Suprapubic skin (tissue), 4 donors: ENCODE data around the gene CREB5.

Source experiments
- EP300 ChIP-seq: sonication (generic); formaldehyde crosslinking; IDR thresholded peaks from one replicate; pipeline ENCODE4 v1.6.1; 2017; ENCODE audit warnings: antibody characterized with exemption
- POLR2A ChIP-seq, 2 donors: fragments of 450-650 bp; IDR thresholded peaks; one replicate each; pipeline ENCODE4 v1.6.1; 2017; ENCODE audit warnings: antibody characterized with exemption in 2 of 2, mild to moderate bottlenecking in 2 of 2, moderate library complexity in 2 of 2
- POLR2AphosphoS5 ChIP-seq, 3 donors: sonication (generic); formaldehyde crosslinking; IDR thresholded peaks; one replicate each; pipeline ENCODE4 v1.6.1; 2017; ENCODE audit warnings: antibody characterized with exemption in 3 of 3
- TF ChIP-seq, protein P1 (sequence below), 2 donors: fragments of 200-600 bp in 1 of 2; fragments of 450-650 bp in 1 of 2; sonication (generic) in 1 of 2; IDR thresholded peaks; one replicate each; pipeline ENCODE4 v1.5.1; 2016 to 2019; ENCODE audit warnings: antibody characterized with exemption in 2 of 2, mild to moderate bottlenecking in 1 of 2, moderate library complexity in 1 of 2

DNA sequence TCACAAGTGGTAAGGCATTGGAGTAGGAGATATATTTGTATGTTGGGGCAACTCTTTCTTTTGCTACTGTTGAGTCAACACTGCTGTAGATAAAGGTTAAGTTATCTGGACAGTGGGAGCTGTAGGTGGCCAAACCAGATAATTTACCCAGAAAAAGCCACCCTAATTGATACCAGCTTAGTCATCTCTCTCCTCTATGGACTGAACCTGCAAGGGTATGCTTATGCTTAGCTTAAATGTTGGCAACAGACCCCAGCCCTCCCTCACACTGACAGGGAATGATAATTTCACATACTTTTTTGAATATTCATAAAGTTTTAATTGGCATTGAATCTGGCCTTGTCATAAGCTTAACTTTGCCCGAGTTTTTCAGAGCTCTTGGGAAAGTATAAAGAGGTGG is 66.3 kb downstream of the CREB5 start:
- TF ChIP-seq, protein P1, sequence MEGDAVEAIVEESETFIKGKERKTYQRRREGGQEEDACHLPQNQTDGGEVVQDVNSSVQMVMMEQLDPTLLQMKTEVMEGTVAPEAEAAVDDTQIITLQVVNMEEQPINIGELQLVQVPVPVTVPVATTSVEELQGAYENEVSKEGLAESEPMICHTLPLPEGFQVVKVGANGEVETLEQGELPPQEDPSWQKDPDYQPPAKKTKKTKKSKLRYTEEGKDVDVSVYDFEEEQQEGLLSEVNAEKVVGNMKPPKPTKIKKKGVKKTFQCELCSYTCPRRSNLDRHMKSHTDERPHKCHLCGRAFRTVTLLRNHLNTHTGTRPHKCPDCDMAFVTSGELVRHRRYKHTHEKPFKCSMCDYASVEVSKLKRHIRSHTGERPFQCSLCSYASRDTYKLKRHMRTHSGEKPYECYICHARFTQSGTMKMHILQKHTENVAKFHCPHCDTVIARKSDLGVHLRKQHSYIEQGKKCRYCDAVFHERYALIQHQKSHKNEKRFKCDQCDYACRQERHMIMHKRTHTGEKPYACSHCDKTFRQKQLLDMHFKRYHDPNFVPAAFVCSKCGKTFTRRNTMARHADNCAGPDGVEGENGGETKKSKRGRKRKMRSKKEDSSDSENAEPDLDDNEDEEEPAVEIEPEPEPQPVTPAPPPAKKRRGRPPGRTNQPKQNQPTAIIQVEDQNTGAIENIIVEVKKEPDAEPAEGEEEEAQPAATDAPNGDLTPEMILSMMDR (IDR thresholded peaks at IDR 0.05): no peak
- TF ChIP-seq POLR2A (IDR thresholded peaks at IDR 0.05): no peak
- no peak for TF ChIP-seq POLR2AphosphoS5 (IDR thresholded peaks at IDR 0.05)
- no peak for TF ChIP-seq EP300
